Measurements from ENCODE around the gene EVC2. TPM values are rescaled to one million over a fixed set of nuclear protein-coding genes. Genes with fewer than 3 reads are reported as not detected.

The EVC2 gene
- polyA plus RNA-seq, 3 donors = 0.04 to 0.12 (median 0.08) TPM

DNA sequence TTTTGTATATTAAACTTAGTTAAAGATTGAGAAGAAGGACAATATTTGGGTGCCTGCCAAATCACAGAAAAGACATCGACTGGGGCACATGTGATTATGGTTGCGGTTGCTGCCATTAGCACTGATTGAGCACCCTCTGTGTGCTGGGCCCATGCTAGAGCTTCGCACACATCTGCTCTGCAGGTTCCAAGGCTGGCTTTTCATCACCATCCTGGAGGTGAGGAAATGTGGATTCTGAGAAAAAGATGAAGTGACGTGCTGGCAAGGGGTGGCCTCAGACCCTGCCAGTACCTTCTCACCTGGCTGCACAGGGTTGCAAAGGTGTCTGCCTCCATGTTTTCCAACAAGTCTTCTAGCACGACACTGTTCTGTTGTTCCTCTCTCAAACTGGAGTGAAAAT is 134.0 kb downstream of the EVC2 start:
- no peak overlapping the region for H3K4me3 Mint-ChIP-seq
- WGBS (ENCODE audit: insufficient coverage) = 94% methylated on average over 3 of the region's 5 CpGs

DNA sequence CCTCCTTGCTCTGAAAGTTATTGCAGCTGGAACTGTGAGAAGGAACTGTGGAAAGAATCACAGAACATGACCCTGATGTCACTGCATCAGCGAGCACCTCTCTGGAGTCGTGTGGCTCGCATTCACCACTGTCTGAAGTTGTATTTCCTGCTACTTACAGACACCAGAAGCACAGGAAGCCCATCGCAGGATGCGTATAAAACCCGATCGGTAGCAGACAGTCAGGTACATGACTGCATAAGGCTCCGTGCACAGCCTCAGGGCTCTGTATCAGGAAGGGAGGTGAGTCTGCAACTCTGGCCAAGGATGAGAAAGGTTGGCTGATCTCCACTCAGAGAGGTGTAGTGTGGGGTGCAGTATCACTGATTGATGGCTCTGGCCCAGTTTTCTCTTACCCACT is 134.4 kb downstream of the EVC2 start:
- no peaks in the 10 kb centered on the region for H3K36me3 ChIP-seq (replicated peaks in 1 of 2; ENCODE audit: control insufficient read depth in 1 of 2, insufficient read depth in 2 of 2, low read length in 2 of 2)
- H3K4me3 ChIP-seq (replicated peaks in 1 of 3; ENCODE audit: low read depth in 2 of 3, low read length in 3 of 3) = no peak overlapping the region
- H3K4me1 ChIP-seq (ENCODE audit: control insufficient read depth in 1 of 2, insufficient read depth in 2 of 2, low read length in 2 of 2) = no peaks in the 10 kb centered on the region
- no peaks in the 10 kb centered on the region for H4K20me1 ChIP-seq (ENCODE audit: insufficient read depth, low read length)
- 86% methylated on average over 3 of the region's 8 CpGs for WGBS (ENCODE audit: insufficient coverage)
- no peak overlapping the region for H3K9ac ChIP-seq (ENCODE audit: insufficient read depth, low read length, poor library complexity, severe bottlenecking)
- peaks cover 0 to under 1% (median 0%) of the 10 kb centered on the region in 7 donors for H3K9me3 Mint-ChIP-seq
- intact Hi-C loops (cut with micrococcal nuclease) = no loop called here
- no peaks in the 10 kb centered on the region for H3K36me3 Mint-ChIP-seq
- no peak overlapping the region for H3K4me3 Mint-ChIP-seq
- no peaks in the 10 kb centered on the region for H3K27me3 ChIP-seq (ENCODE audit: control insufficient read depth in 2 of 2, insufficient read depth in 2 of 2, low read length in 2 of 2)
- TF ChIP-seq, protein P1, sequence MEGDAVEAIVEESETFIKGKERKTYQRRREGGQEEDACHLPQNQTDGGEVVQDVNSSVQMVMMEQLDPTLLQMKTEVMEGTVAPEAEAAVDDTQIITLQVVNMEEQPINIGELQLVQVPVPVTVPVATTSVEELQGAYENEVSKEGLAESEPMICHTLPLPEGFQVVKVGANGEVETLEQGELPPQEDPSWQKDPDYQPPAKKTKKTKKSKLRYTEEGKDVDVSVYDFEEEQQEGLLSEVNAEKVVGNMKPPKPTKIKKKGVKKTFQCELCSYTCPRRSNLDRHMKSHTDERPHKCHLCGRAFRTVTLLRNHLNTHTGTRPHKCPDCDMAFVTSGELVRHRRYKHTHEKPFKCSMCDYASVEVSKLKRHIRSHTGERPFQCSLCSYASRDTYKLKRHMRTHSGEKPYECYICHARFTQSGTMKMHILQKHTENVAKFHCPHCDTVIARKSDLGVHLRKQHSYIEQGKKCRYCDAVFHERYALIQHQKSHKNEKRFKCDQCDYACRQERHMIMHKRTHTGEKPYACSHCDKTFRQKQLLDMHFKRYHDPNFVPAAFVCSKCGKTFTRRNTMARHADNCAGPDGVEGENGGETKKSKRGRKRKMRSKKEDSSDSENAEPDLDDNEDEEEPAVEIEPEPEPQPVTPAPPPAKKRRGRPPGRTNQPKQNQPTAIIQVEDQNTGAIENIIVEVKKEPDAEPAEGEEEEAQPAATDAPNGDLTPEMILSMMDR (IDR thresholded peaks at IDR 0.05) = no peak
- H3K27ac ChIP-seq (ENCODE audit: low read depth in 1 of 2, low read length in 2 of 2) = no peak overlapping the region
- H3K79me2 ChIP-seq (ENCODE audit: insufficient read depth, low read length) = no peaks in the 10 kb centered on the region
- H3K4me1 Mint-ChIP-seq = no peaks in the 10 kb centered on the region
- H3K4me2 ChIP-seq (replicated peaks; ENCODE audit: extremely low read depth, low read length, poor library complexity, severe bottlenecking) = no peak overlapping the region
- no peak for DNase-seq
- H3K27me3 Mint-ChIP-seq (ENCODE audit: low read depth in 3 of 3) = peaks cover 0 to 2% (median 1%) of the 10 kb centered on the region in 3 donors
- H3K27ac Mint-ChIP-seq = no peak overlapping the region
- H3K9me3 ChIP-seq (replicated peaks in 1 of 2; ENCODE audit: control insufficient read depth in 1 of 2, insufficient read depth in 1 of 2, low read length in 2 of 2) = no peaks in the 10 kb centered on the region
- H2AFZ ChIP-seq (ENCODE audit: insufficient read depth, low read depth, low read length, poor library complexity, severe bottlenecking) = no peak overlapping the region

More for the DNA sequence above, 134.0 kb downstream of the EVC2 start:
- Histone ChIP-seq H3K9me3 (replicated peaks in 1 of 2; ENCODE audit: control insufficient read depth in 1 of 2, insufficient read depth in 1 of 2, low read length in 2 of 2) (no peaks in the 10 kb centered on the region), H2AFZ (ENCODE audit: insufficient read depth, low read depth, low read length, poor library complexity, severe bottlenecking) (no peak overlapping the region), H3K27me3 (ENCODE audit: control insufficient read depth in 2 of 2, insufficient read depth in 2 of 2, low read length in 2 of 2) (no peaks in the 10 kb centered on the region), H3K4me2 (replicated peaks; ENCODE audit: extremely low read depth, low read length, poor library complexity, severe bottlenecking) (no peak overlapping the region), H3K27ac (ENCODE audit: low read depth in 1 of 2, low read length in 2 of 2) (no peak overlapping the region), H3K4me3 (replicated peaks in 1 of 3; ENCODE audit: low read depth in 2 of 3, low read length in 3 of 3) (no peak overlapping the region), H3K36me3 (replicated peaks in 1 of 2; ENCODE audit: control insufficient read depth in 1 of 2, insufficient read depth in 2 of 2, low read length in 2 of 2) (no peaks in the 10 kb centered on the region), H3K9ac (ENCODE audit: insufficient read depth, low read length, poor library complexity, severe bottlenecking) (no peak overlapping the region), H4K20me1 (ENCODE audit: insufficient read depth, low read length) (no peaks in the 10 kb centered on the region), H3K4me1 (ENCODE audit: control insufficient read depth in 1 of 2, insufficient read depth in 2 of 2, low read length in 2 of 2) (no peaks in the 10 kb centered on the region), H3K79me2 (ENCODE audit: insufficient read depth, low read length) (no peaks in the 10 kb centered on the region)
- H3K27me3 Mint-ChIP-seq (ENCODE audit: low read depth in 3 of 3) = peaks cover 0 to 2% (median 1%) of the 10 kb centered on the region in 3 donors
- no peak overlapping the region for H3K27ac Mint-ChIP-seq
- no peaks in the 10 kb centered on the region for H3K36me3 Mint-ChIP-seq
- H3K4me1 Mint-ChIP-seq = no peaks in the 10 kb centered on the region
- intact Hi-C loops (cut with micrococcal nuclease) = no loop called here
- H3K9me3 Mint-ChIP-seq = no peaks in the 10 kb centered on the region
- no peak for DNase-seq
- TF ChIP-seq, protein P1 (IDR thresholded peaks at IDR 0.05) = no peak
